ENCODE measurements around the gene ZNF185.

The ZNF185 gene

DNA sequence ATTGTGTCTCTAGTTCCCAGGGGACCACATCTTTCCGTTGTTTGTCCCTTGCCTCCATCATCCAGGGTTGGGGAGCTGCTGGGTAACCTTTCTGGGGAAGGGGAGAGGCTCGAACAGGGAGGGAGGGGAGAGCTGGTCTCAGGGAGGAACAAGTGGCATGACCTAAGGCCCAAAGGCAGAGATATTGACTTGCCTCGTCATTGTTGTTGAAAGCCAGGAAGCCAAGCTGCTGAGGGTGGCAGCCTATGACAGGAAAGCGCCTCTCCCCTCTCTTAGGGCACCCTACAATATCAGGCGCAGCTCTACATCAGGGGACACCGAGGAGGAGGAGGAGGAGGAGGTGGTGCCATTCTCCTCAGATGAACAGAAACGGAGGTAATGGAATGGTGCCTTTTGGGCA, 20.8 kb downstream of the ZNF185 start:
- no peak for DNase-seq

- DNase-seq = peak; percentile 5
Measured at GRCh38 chrX:152923599-152923998, 25.7 kb downstream of the ZNF185 start.

DNA sequence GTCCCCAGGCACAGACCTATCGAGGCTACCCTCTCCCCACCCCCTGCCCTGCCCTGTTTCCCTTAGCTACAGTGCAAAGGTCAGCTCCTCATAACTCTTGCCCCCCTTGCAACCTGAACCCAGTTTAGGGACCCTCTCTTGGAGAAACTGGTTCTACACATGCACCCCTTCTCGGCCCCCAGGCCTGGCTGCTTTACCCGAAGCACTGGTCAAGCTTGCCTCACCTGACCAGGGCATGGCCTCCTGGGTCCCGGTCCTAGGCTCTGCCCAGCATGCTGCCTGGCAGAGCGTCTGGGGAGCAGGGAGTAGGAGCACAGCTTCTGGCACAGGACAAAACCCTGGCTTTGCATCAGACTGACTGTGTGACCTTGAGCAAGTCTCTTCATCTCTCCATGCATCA, 28.0 kb downstream of the ZNF185 start:
- DNase-seq = no peak

- peak; percentile 80 for DNase-seq
Measured at GRCh38 chrX:152926279-152926678, 28.4 kb downstream of the ZNF185 start.

DNA sequence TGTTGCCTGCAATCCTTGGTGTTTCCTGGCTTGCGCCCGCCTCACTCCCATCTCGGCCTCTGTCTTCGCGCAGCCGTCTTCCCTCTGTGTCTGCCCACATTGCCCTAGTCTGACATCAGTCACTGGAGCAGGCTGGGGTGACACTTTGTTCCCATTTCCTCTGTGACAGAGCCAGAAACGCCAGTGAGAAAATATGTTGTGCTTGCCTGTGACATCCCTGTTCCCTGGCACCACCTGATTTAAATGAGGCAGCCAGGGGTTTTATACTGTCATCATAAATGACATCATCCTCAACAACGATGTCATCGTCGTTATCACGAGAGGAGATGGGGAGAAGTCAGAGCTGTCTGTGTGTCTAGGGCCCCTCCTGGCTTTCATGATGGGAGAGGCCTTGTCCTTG, 29.1 kb downstream of the ZNF185 start:
- no peak for DNase-seq

GRCh38 chrX:152927858-152928760, 30.2 kb downstream of the ZNF185 start:
- DNase-seq = no peak

GRCh38 chrX:152928761-152929400, 31.0 kb downstream of the ZNF185 start:
- DNase-seq = no peak

- DNase-seq = no peak
Measured at GRCh38 chrX:152929898-152930297, 32.0 kb downstream of the ZNF185 start.

DNA sequence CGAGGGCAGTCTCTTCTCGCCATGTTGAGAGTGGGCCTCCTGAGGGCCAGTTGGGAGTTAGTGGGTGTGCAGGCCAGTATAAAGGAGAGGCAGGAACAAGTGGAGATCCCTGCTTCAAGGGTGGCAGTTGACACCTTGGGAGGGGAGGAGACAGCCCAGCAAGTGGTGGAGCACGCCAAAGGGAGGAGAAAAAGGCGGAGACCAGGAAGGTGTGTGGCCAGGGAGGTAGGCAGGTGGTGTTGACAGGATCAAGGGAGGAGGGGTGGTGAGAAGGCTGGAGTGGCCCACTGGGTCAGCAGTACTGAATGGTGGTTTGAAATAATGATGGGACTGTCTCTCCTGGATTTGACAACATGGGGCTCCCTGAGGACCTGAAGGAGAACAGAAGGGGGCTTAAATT, 32.6 kb downstream of the ZNF185 start:
- peak; percentile 2 for DNase-seq

DNA sequence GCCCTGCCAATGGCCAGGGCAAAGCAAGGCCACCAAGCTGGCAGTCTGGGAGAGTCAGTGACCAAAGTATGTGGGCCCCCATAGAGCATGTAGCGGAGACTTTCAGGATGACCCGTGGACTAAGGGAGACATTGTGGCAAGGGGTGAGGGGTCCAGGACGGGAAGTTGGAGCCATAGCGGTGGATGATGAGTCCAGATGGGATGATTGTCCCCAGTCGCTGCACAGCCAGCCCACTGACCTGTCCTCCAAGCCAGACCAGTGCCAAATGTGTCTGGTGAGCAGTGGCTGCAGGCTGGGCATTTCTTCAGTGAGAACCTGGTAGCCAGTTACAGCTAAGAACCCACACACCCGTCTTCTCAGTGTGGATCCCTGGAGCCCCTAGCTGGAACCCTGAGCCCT, 34.3 kb downstream of the ZNF185 start:
- no peak for DNase-seq

DNA sequence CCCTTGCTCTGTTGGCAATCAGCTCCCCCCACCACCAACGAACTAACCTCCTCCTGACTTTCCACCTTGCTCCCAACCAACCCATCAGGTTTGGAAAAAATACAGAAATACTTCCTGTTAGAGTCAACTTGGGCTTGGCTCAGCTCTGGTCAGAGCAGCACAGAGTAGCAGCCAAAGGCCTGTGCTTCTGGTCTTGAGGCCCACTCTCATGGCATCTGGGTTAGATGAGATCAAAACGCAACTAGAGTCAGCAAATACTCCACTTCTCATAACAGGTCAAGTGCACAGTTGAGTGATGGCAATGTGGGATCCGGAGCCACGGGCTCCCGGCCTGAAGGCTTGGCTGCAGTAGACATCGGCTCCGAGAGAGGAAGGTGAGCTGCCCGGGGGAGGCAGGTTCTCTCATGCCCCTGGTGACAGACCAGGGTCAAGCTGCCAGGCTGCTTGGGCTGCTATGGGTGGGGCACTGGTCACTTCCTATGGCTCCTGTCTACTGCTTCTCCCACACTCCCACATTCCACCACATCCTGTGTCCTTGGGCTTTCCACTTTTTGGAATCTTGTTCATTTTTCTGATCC, 34.8 kb downstream of the ZNF185 start:
- DNase-seq = no peak

DNA sequence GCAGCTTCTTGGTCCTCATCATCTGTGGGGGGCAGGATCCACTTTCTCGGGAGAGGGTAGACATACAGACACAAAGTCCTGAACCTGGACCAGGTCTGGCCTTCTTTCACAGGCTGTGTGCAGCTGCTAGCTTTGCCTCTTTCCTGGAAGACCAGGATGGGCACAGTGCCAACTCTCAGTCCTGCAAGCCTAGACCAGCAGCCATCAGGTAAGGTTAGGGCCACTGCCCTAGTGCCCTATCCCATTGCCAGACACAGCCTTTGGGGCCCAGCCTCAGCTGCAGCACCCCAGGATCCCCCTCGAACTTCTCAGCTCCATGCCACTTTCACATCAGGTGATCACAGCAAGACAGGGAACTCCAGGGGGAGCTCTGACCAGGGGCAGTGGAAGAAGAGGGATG, 38.4 kb downstream of the ZNF185 start:
- DNase-seq = peak; percentile 5

GRCh38 chrX:152937236-152937635, 39.4 kb downstream of the ZNF185 start:
- DNase-seq = no peak

DNA sequence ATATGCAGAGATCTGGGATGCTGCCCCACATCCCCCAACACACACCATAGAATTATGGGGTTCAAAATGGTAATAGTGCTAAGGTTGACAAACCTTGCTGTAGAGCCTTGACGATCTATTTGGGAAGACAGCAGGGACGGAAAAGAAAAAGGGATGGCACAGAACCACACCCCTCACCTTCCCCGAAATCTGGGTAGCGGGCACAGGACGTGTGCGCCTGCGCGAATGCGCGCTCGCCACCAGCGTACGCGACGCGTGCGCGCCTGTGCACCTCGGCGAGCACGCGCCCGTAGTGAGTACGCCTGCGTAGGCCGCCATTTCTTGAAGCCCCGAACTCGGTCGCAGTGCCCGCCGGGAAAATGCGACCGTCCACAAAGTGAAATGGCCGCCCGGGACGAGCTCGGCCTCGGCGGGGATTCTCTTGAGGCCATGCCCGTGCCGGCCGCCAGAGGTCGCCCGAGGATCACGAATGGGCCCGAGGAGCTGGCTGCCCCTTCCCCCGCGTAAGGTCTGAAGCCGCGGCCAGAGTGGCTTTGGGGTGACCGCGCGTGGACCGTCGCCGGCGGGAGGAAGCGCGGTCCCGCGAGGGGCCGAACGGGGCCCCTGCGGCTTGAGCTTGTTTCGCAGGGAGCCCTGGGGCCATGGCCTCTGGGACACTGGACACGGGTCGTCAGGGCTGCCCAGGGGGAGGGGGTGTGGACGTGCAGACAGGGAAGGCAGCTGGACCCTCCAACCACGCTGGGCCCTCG, 43.6 kb downstream of the ZNF185 start:
- DNase-seq = peak; percentile 96

DNA sequence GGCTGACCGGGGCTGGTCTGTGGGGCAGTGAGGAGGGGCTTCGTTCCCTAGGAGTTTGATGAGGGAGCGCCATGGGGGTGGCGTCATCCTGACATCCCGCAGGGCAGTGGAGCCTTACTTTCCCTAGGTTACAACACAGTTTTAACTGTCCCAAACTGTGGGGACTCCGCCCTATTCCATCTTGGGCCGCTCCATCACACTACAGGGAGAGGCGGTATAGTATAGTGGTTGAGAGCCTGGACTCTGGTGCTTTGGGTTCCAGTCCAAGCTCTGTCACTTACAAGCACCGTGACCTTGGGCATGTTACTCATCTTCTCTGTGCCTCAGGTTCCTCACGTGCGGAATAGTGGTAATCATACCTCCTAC, 44.2 kb downstream of the ZNF185 start:
- DNase-seq = peak; percentile 27

DNA sequence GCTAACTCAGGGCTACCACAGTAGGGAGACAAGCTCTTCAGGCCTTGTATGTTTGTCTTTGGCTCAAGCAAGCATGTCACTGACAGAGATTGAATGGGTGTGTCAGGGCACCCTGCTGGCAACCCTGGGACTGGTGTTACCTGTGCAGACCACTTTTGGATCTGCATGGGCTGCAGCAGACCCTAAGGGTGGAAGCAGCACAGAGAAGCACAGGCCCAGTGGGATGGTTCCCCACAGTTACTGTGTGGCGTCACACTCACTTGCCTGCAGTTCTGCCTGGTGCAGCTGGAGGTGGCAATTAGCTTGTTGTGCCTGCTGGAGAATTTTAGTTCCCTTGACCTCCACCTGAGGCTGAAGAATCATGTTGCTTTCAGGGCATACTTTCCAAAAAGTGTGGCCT, 46.0 kb downstream of the ZNF185 start:
- no peak for DNase-seq

DNA sequence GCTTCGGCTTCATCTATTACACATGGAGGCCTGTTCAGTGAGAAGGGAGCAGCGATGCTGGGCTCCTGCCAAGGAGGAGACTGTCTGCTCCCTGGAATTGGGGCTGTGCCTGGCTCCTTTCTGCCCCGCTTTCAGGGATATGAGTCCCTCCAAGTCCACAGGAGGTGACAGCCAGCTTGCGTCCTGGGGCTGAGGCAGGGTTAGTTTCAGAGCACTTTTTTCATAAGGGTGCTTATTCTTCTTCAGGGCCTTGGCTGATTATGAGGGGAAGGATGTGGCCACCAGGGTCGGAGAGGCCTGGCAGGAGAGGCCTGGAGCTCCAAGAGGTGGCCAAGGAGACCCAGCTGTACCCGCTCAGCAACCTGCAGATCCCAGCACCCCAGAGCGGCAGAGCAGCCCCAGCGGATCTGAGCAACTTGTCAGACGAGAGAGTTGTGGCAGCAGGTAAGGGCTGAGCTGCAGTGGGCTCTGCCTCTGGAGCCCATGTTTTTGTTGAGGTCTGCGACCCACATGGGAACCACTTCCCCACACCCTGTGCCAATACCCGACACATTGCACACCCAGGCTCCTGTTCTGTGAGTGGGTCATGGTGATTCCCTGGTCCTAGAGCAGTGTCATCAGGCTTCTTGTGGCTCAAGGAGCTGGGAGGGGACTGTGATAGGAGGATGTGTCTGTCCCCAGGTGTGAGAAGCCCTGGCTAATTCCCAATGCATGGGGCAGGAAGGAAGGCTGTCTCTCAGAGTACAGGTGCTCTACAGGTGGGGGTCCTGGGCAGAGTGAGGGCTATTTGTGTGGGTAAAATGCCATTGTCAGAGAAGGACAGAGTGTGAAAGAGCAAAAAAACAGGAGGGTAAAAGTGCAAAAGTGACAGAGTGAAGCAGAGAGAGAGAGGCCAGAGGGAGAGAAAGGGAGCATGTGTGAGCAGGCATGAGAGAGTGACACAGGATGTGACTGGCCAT, 47.4 kb downstream of the ZNF185 start:
- no peak for DNase-seq

DNA sequence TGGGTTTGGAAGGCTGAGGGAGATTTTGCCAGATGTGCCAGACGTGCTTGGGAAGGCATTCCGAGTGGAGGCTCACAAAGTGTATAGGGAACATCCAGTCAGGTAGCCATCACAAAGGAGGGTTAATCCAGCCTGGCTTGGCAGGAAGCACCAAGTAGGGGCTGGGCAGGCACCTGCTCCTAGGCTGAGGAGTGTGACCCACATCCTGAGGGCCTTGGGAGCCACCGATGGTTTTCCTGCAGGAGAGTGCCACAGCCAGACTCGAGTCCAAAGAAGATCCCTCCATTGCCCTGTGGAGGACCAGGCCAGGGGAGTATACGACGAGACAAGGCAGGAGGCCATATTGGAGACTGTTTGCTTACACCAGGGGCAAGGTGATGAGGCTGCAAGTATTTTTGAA, 48.8 kb downstream of the ZNF185 start:
- no peak for DNase-seq
